Esophagus squamous epithelium (tissue), 4 donors: Measurements from ENCODE around the gene ANKRD63.

Experiments used
- CTCF ChIP-seq, 6 experiments: fragments of 450-650 bp in 4 of 6; fragments of 200-600 bp in 2 of 6; sonication (generic) in 2 of 6; IDR thresholded peaks; one replicate each; pipeline ENCODE4 v1.5.1; 2016 to 2019; ENCODE audit warnings: antibody characterized with exemption in 6 of 6, mild to moderate bottlenecking in 4 of 6, moderate library complexity in 4 of 6
- POLR2A ChIP-seq, 4 donors: fragments of 450-650 bp; IDR thresholded peaks; one replicate each; pipeline ENCODE4 v1.6.1; 2017; ENCODE audit warnings: antibody characterized with exemption in 4 of 4, mild to moderate bottlenecking in 4 of 4, moderate library complexity in 3 of 4

GRCh38 chr15:40256638-40257235 is 26.1 kb downstream of the ANKRD63 start:
- TF ChIP-seq CTCF (IDR thresholded peaks at IDR 0.05) = no peak
- no peak for TF ChIP-seq POLR2A (IDR thresholded peaks at IDR 0.05)
